ENCODE data around the gene LMNTD2. TPM values are rescaled to one million over a fixed set of nuclear protein-coding genes. Genes with fewer than 3 reads are reported as not detected.

LMNTD2 gene
- total RNA-seq, 1 experiment from 2014 or later, result 1.4 TPM

DNA sequence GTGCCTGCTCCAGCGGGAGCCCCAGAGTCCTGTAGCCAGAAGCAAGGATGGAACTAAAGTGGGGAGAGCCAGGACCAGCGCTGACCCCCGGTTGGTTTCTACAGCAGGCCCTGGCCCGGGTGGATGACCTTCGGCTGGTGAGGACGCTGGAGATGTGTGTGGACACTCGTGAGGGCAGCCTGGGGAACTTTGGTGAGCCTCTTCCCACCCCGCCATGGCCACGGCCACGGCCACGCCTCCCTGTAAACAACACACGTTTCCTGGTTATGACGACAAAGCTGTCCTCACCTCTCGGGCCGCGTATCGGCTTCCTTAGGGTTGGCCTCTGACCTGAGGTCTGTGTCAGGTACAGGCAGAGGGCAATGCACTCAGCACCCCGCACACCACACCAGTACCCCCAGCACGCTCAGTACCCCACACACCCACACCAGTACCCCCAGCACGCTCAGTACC lies 19.1 kb downstream of the LMNTD2 start:
- no TSS peak for BruUV-seq (replicated peaks)
- Histone ChIP-seq H3K4me2 (ENCODE audit: low read length) (no peak overlapping the region), H3K36me3 (ENCODE audit: low read depth, low read length) (no peaks in the 10 kb centered on the region), H3K27me3 (ENCODE audit: low read length) (no peaks in the 10 kb centered on the region), H3K9ac (ENCODE audit: low read length) (no peak overlapping the region), H3K9me2 (replicated peaks; ENCODE audit: low read length) (no peaks in the 10 kb centered on the region), H3K4me1 (ENCODE audit: insufficient read depth, low read length) (peaks cover 7% of the 10 kb centered on the region), H3K27ac (ENCODE audit: low read length) (no peak overlapping the region), H3K4me3 (ENCODE audit: low read length) (no peak overlapping the region), H2AFZ (ENCODE audit: low read length) (no peak overlapping the region), H3F3A (ENCODE audit: low read length, unreplicated experiment) (no peaks in the 10 kb centered on the region), H3K9me3 (ENCODE audit: low read length) (no peaks in the 10 kb centered on the region), H3K79me2 (ENCODE audit: low read length) (no peaks in the 10 kb centered on the region), H4K20me1 (ENCODE audit: low read length) (no peaks in the 10 kb centered on the region)
- intact Hi-C loops (cut with micrococcal nuclease), result no loop called here
- ChIA-PET CTCF (no interaction called here), POLR2A (ENCODE audit: unreplicated experiment) (no interaction called here)
- TF ChIP-seq EZH2 (IDR thresholded peaks at IDR 0.05; ENCODE audit: low read length, unreplicated experiment) (no peak), EZH2phosphoT487 (IDR thresholded peaks at IDR 0.05; ENCODE audit: borderline replicate concordance, low read length) (no peak)
- TF ChIP-seq, protein P1, sequence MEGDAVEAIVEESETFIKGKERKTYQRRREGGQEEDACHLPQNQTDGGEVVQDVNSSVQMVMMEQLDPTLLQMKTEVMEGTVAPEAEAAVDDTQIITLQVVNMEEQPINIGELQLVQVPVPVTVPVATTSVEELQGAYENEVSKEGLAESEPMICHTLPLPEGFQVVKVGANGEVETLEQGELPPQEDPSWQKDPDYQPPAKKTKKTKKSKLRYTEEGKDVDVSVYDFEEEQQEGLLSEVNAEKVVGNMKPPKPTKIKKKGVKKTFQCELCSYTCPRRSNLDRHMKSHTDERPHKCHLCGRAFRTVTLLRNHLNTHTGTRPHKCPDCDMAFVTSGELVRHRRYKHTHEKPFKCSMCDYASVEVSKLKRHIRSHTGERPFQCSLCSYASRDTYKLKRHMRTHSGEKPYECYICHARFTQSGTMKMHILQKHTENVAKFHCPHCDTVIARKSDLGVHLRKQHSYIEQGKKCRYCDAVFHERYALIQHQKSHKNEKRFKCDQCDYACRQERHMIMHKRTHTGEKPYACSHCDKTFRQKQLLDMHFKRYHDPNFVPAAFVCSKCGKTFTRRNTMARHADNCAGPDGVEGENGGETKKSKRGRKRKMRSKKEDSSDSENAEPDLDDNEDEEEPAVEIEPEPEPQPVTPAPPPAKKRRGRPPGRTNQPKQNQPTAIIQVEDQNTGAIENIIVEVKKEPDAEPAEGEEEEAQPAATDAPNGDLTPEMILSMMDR (conservative IDR thresholded peaks at IDR 0.05; ENCODE audit: low read depth, low read length), result no peak
- ATAC-seq, result no peak
- DNase-seq, result no peak

- H3K4me2 ChIP-seq (ENCODE audit: low read length), result no peak overlapping the region
- H3K4me1 ChIP-seq (ENCODE audit: insufficient read depth, low read length), result peaks cover 12% of the 10 kb centered on the region
- H3K4me3 ChIP-seq (ENCODE audit: low read length), result no peak overlapping the region
- intact Hi-C loops (cut with micrococcal nuclease), result no loop called here
- H3F3A ChIP-seq (ENCODE audit: low read length, unreplicated experiment), result no peaks in the 10 kb centered on the region
- H3K9me2 ChIP-seq (replicated peaks; ENCODE audit: low read length), result no peaks in the 10 kb centered on the region
- H3K9ac ChIP-seq (ENCODE audit: low read length), result no peak overlapping the region
- H4K20me1 ChIP-seq (ENCODE audit: low read length), result no peaks in the 10 kb centered on the region
- TF ChIP-seq EZH2 (IDR thresholded peaks at IDR 0.05; ENCODE audit: low read length, unreplicated experiment), result no peak
- TF ChIP-seq, protein P1 (conservative IDR thresholded peaks at IDR 0.05; ENCODE audit: low read depth, low read length), result no peak
- no peak for TF ChIP-seq EZH2phosphoT487 (IDR thresholded peaks at IDR 0.05; ENCODE audit: borderline replicate concordance, low read length)
- DNase-seq (no peak), ATAC-seq (no peak)
- H3K9me3 ChIP-seq (ENCODE audit: low read length), result no peaks in the 10 kb centered on the region
- H3K27ac ChIP-seq (ENCODE audit: low read length), result no peak overlapping the region
- no peaks in the 10 kb centered on the region for H3K36me3 ChIP-seq (ENCODE audit: low read depth, low read length)
- CTCF ChIA-PET, result no interaction called here
- no TSS peak for BruUV-seq (replicated peaks)
- POLR2A ChIA-PET (ENCODE audit: unreplicated experiment), result no interaction called here
- no peaks in the 10 kb centered on the region for H3K27me3 ChIP-seq (ENCODE audit: low read length)
- no peak overlapping the region for H2AFZ ChIP-seq (ENCODE audit: low read length)
- H3K79me2 ChIP-seq (ENCODE audit: low read length), result no peaks in the 10 kb centered on the region
These were observed 19.7 kb downstream of the LMNTD2 start for GRCh38 chr11:540583-541432.

DNA sequence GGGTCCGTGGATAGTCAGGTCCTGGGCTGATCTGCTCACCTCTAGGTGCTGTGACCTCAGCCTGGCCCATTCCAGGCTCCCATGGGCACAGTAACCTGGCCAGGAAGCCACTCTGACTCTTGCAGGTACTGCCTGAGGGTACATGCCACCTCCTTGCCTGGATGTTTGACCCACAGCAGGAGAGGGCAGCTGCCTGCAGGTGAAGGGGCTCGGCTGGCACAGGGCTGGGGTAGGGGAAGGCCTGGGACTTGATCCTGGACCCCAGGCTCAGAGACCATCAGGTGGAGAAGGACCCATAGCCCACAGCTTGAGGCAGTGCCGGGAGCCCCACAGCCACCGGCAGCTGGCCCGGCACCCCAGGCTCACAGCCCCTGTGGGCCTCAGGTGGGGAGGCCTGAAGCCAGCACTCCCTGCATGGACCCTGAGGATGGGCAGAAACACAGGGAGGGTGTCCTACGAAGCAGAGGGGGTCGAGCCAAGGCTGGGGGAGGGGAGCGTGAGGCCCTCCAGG lies 20.5 kb downstream of the LMNTD2 start:
- CTCF ChIA-PET, result no interaction called here
- TF ChIP-seq, protein P1 (conservative IDR thresholded peaks at IDR 0.05; ENCODE audit: low read depth, low read length), result no peak
- TF ChIP-seq EZH2phosphoT487 (IDR thresholded peaks at IDR 0.05; ENCODE audit: borderline replicate concordance, low read length) (no peak), EZH2 (IDR thresholded peaks at IDR 0.05; ENCODE audit: low read length, unreplicated experiment) (no peak)

More for the DNA sequence above, 20.5 kb downstream of the LMNTD2 start:
- DNase-seq (no peak), ATAC-seq (no peak)
- Histone ChIP-seq H3K9me2 (replicated peaks; ENCODE audit: low read length) (no peaks in the 10 kb centered on the region), H3K79me2 (ENCODE audit: low read length) (no peaks in the 10 kb centered on the region), H3K4me1 (ENCODE audit: insufficient read depth, low read length) (peaks cover 12% of the 10 kb centered on the region), H3K4me3 (ENCODE audit: low read length) (no peak overlapping the region), H3K9ac (ENCODE audit: low read length) (no peak overlapping the region), H3F3A (ENCODE audit: low read length, unreplicated experiment) (no peaks in the 10 kb centered on the region), H3K36me3 (ENCODE audit: low read depth, low read length) (no peaks in the 10 kb centered on the region), H3K27me3 (ENCODE audit: low read length) (no peaks in the 10 kb centered on the region), H3K9me3 (ENCODE audit: low read length) (no peaks in the 10 kb centered on the region), H4K20me1 (ENCODE audit: low read length) (no peaks in the 10 kb centered on the region), H3K4me2 (ENCODE audit: low read length) (no peak overlapping the region), H3K27ac (ENCODE audit: low read length) (no peak overlapping the region), H2AFZ (ENCODE audit: low read length) (no peak overlapping the region)
- intact Hi-C loops (cut with micrococcal nuclease), result no loop called here
- BruUV-seq (replicated peaks), result no TSS peak
- POLR2A ChIA-PET (ENCODE audit: unreplicated experiment), result no interaction called here
